GM10266 (cell line): ENCODE data around the gene MMRN1.

Experiments
- DNase-seq: peaks from one replicate; pipeline ENCODE4 v3.0.0; 2012; ENCODE audit errors: extremely low spot score
- CTCF ChIP-seq: IDR thresholded peaks from 2 replicates; pipeline ENCODE4 v1.5.1; 2012; ENCODE audit warnings: mild to moderate bottlenecking, low read depth; ENCODE audit not compliant: control insufficient read depth, insufficient read depth; ENCODE audit errors: missing control alignments

The MMRN1 gene

DNA sequence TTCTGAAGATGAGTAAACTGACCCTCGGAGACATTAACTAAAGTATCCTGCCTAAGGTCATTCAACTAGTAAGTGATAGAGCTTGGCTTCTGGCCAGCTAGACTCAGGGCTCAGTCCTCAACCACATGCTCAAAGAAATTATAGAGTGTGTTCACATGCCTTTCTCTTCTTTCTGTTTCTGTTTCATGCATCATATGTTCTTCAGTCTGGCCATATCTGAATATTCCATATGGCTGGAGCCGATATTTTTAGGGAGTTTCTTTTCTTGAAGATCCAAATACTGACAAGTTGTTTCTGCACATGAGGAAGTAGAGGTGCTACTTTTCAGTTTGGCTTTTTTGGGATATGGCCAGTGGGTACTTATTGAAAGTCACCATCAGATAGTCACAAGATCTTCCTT lies 44.9 kb downstream of the MMRN1 start:
- TF ChIP-seq CTCF: no peak
- no peak for DNase-seq

DNA sequence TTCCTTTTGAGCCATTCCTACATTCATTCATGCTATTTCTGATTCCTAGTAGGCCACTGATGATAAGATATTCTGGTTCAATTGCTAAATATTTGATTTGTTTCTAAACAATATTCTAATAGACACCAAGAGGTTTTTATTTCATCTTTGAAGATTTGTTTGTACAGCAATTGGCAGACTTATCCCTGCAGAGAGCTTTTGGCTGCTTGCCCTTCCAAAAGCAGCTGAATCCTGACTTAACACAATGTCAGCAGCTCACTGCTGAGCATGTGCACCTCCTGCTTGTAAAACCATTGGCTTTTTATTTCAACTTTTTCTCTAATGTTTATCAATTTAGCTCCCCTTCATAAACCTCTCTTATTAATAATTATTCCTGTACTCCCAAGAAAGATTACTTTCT lies 45.3 kb downstream of the MMRN1 start:
- no peak for DNase-seq
- no peak for TF ChIP-seq CTCF

DNA sequence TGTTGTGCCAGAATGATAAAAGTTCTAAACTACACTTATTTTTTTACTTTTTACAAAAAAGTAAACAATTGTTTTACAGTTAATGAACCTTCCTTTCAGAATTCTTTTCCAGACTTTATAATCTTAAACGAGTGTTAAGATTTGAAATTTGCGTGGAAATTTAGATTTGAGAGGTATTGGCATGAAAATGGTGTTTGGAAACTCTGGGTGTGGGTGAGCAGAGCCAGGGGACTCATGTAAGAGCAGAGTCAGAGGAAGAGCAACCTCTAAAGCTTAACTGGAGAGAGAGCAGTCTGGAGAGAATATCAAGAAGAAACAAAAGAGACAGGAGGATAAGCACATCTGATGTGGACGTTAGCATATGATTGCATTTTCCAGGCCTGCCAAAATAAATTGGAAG lies 48.2 kb downstream of the MMRN1 start:
- DNase-seq: no peak
- TF ChIP-seq CTCF: no peak

GRCh38 chr4:89949782-89950387 lies 55.2 kb downstream of the MMRN1 start:
- no peak for TF ChIP-seq CTCF
- DNase-seq: no peak

DNA sequence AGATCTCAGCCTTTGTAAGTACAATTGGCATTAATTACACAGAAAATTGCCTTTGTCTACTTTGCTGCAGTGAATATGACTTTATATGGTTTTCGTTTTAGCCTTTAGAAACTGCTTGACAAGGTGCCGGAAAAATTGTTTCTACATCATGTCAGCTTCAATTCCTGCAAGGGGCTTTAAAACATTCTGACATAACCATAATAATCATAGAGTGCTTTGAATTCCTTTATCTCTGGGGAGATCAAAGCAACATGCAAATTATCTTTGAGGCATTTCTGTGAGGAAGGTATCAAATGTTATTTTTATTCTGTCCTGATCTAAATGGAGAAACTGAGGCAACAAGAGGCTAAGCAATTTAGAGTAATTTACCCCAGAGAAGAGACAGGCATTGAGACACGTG lies 57.8 kb downstream of the MMRN1 start:
- DNase-seq: no peak
- no peak for TF ChIP-seq CTCF

GRCh38 chr4:89954906-89955695 lies 60.4 kb downstream of the MMRN1 start:
- TF ChIP-seq CTCF: no peak
- DNase-seq: no peak
